Measurements from ENCODE around the gene PCDHGC5. TPM values are rescaled to one million over a fixed set of nuclear protein-coding genes. Genes with fewer than 3 reads are reported as not detected.
A peak's percentile ranks its signal among the peaks of the same experiment; 100 is the strongest.

PCDHGC5 gene
- total RNA-seq, 1 donor from 2014 or later, result not detected

DNA sequence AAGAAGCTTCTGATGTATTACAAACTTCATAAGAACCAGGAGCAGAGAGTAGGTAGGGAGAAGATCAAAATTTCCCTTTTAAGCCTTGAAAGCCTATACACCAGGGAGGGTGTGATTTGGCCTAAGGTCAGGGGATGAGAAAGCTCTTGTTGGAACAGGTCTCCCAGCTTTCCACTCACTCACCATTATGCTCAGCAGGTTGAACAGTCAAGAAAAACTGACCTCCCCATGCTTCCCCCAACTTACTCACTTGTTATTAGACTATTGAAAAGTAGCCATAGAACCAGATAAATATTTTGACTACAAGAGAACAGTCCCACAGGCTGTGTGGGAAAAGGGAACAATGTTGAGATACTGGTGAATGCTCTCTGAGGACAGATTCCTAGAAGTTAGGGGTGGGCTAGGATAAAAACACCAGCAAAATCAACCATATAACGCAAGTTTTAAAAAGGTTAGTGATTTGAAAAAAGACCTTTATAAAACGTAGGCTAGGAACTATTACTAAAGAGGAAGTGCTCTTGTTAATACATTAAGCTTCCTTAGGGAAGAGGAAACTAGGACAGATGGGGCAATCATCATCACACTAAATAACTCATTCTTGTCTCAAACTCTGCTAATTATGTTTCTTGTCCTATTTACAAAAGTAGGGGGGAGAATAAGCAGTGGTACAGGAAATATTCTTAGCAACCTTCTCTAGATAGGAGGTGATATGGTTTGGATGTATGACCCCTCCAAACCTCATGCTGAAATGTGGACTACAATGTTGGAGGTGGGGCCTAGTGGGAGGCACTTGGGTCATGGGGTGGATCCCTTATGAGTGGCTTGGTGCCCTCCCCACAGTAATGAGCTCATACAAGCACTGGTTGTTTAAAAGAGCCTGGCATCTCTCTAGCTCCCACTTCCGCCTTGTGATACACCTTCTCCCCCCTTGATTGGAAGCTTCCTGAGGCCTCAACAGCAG is 31.0 kb downstream of the PCDHGC5 start:
- peaks cover 70% of the 10 kb centered on the region for H3K36me3 Mint-ChIP-seq (ENCODE audit: low read depth)
- peaks cover 49% of the 10 kb centered on the region for H3K4me1 Mint-ChIP-seq (ENCODE audit: low read depth)
- H3K4me3 Mint-ChIP-seq, result no peak overlapping the region
- intact Hi-C loops (cut with micrococcal nuclease), result loop anchor here (5.0 kb wide), 1 partner anchor 163 kb away; the partner anchor contains the start of genes PCDHGA4 and PCDHGB2
- H3K27me3 Mint-ChIP-seq (ENCODE audit: insufficient read depth), result no peaks in the 10 kb centered on the region
- no peak for DNase-seq (ENCODE audit: low spot score)
- no peak overlapping the region for H3K27ac Mint-ChIP-seq
- no peaks in the 10 kb centered on the region for H3K9me3 Mint-ChIP-seq

DNA sequence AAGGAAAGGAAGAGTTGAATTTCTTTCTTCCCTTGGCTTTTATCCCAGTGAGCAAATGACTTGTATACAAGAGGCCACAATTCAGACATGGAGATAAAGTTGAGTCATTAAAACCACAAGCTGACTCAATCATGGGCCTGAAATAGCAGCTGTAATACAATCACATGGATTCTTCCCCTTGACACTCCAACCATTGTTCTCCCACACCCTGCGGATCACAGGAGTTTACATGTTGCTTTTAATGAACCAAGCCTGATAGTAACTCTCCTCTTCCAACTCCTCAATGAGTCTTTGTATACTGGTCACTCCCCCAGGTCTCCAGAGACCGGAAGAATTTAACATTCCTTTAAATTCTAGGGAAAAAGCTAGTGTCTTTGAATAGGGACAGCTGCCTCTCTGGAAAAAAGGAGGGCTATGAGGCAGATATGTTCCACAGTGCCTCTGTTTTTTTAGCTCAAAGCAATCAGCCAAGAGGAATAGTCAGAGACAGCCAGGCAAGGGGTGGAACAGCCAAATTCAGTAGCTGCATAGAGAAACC is 32.4 kb downstream of the PCDHGC5 start:
- no peak for DNase-seq (ENCODE audit: low spot score)
- no peak overlapping the region for H3K4me3 Mint-ChIP-seq
- H3K36me3 Mint-ChIP-seq (ENCODE audit: low read depth), result peaks cover 77% of the 10 kb centered on the region
- H3K4me1 Mint-ChIP-seq (ENCODE audit: low read depth), result peaks cover 42% of the 10 kb centered on the region
- peak overlapping the region; percentile 35 for H3K27ac Mint-ChIP-seq
- no peaks in the 10 kb centered on the region for H3K27me3 Mint-ChIP-seq (ENCODE audit: insufficient read depth)
- no peaks in the 10 kb centered on the region for H3K9me3 Mint-ChIP-seq
- intact Hi-C loops (cut with micrococcal nuclease), result loop anchor here (5.0 kb wide), 1 partner anchor 164 kb away; the partner anchor contains the start of genes PCDHGA4 and PCDHGB2

DNA sequence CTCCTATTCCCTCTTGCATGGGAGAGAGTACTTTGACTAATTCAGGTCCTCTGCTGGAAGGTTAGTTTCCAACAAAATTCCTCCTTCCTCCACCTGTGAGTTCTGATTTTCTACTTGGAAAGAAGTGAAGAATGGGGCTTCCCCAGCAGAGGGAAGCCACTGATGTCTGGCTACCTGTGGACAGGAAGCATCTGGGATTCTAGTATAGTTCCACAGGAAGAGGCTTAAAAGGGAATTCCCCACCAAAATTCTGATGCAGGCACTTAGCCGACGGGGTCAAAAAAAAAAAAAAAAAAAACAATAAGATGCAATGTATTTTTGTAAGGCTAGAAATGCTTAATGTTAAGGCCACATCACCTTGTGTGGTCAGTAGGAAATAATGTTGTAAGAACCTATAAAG is 33.4 kb downstream of the PCDHGC5 start:
- peak overlapping the region; percentile 24 for H3K27ac Mint-ChIP-seq
- H3K36me3 Mint-ChIP-seq (ENCODE audit: low read depth), result peaks cover 73% of the 10 kb centered on the region
- no peaks in the 10 kb centered on the region for H3K9me3 Mint-ChIP-seq
- H3K27me3 Mint-ChIP-seq (ENCODE audit: insufficient read depth), result no peaks in the 10 kb centered on the region
- no peak overlapping the region for H3K4me3 Mint-ChIP-seq
- intact Hi-C loops (cut with micrococcal nuclease), result loop anchor here (5.0 kb wide), 1 partner anchor 165 kb away; the partner anchor contains the start of genes PCDHGA4 and PCDHGB2
- no peak for DNase-seq (ENCODE audit: low spot score)
- H3K4me1 Mint-ChIP-seq (ENCODE audit: low read depth), result peaks cover 38% of the 10 kb centered on the region

DNA sequence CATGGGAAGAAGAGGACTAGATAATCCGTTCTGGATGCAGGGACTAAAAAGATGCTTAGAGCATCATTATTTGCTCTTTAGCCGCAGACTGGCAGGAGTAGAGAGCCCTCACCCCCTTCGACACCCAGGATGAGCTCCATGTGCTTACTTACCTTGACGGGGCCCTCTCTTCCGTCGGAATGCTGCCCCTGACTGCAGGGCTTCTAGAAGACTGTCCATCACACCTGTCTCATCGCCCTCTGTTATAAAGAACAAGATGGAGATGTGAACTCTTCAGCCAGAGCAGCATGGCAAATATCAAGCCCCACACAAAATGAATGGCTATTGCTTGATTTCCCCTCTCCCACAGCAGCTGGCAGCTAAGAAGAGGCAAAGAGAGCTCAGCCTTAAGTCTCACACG is 35.1 kb downstream of the PCDHGC5 start:
- Mint-ChIP-seq H3K4me1 (ENCODE audit: low read depth) (peaks cover 38% of the 10 kb centered on the region), H3K36me3 (ENCODE audit: low read depth) (peaks cover 73% of the 10 kb centered on the region), H3K4me3 (no peak overlapping the region), H3K9me3 (no peaks in the 10 kb centered on the region), H3K27me3 (ENCODE audit: insufficient read depth) (no peaks in the 10 kb centered on the region), H3K27ac (no peak overlapping the region)
- no peak for DNase-seq (ENCODE audit: low spot score)
- intact Hi-C loops (cut with micrococcal nuclease), result loop anchor here (1.0 to 5.0 kb wide), 7 partner anchors 10 to 198 kb away; partner anchors contain the start of genes PCDHGA10, PCDHGA4, PCDHGB2 and PCDHGB7

DNA sequence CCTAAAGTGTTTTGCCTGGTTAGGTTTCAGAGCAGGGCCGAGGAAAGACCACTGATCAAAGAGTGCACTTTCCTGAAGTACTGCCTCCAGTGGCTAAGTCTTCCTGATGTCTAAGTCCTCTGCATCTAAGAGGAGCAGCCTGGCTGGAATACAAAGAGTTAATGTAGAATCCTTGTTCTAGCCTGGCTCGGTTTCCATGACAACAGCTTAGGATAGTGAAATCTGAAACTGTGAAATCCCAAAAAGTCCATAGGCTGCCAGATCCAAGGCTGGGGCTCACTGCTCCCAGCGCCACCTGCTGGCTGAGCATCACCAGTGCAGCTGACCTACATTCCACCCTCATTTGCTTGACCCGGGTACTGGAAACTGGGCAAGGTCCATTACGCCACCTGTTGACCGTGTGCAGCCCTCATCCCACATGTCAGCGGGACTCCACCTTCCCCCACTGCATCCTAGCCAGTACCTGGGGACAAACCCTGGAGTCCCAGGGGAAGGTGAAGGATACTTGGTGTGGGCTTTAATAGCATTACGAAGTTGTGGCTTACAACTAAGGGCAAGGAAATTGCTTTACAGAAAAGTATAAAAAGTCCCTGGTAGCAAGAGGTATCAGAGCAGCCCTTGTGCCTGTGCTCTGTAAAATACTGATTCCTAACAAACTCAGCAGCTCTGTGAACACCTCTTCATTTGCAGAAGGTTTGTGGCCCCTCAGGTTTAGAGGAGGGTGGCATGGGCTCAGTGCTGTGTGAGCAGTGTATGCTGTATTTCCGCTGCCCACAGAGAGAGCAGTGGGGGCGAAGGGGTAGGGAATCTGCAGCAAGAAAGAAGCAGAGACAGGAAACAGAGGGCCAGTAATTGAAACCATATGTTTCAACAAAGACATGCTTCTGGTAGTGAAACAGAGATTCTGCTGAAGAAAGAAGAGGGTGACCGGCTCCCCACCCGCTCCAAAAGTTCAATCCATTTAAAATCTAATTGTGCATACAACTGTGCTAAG is 36.0 kb downstream of the PCDHGC5 start:
- intact Hi-C loops (cut with micrococcal nuclease), result loop anchor here (1.0 to 5.0 kb wide), 7 partner anchors 11 to 199 kb away; partner anchors contain the start of genes PCDHGA10, PCDHGA4, PCDHGB2 and PCDHGB7
- no peaks in the 10 kb centered on the region for H3K27me3 Mint-ChIP-seq (ENCODE audit: insufficient read depth)
- peaks cover 67% of the 10 kb centered on the region for H3K36me3 Mint-ChIP-seq (ENCODE audit: low read depth)
- no peak for DNase-seq (ENCODE audit: low spot score)
- H3K9me3 Mint-ChIP-seq, result no peaks in the 10 kb centered on the region
- H3K4me1 Mint-ChIP-seq (ENCODE audit: low read depth), result peaks cover 38% of the 10 kb centered on the region
- peak overlapping the region; percentile 29 for H3K27ac Mint-ChIP-seq
- no peak overlapping the region for H3K4me3 Mint-ChIP-seq

DNA sequence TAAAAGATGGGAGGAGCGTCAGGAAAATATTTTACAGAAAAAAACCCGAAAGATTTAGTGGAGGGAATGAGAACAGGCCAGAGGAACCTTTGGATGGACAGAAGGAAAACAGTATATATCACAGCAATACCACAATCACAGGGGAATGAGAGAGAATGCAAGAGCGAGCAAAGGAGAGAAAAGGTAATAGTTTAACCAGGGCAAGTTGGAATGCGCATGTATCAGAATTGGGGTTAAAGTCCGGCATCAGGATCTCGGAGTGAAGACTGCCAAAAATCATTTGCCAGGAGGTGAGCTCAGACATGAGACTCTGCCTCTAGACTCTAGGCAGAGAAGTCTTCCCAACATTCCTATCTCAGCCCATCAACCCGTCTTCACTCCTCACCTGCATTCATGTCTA is 36.8 kb downstream of the PCDHGC5 start:
- Mint-ChIP-seq H3K9me3 (no peaks in the 10 kb centered on the region), H3K36me3 (ENCODE audit: low read depth) (peaks cover 60% of the 10 kb centered on the region)
- intact Hi-C loops (cut with micrococcal nuclease), result loop anchor here (2.0 kb wide), 1 partner anchor 39 kb away; no protein-coding TSS in a partner anchor

DNA sequence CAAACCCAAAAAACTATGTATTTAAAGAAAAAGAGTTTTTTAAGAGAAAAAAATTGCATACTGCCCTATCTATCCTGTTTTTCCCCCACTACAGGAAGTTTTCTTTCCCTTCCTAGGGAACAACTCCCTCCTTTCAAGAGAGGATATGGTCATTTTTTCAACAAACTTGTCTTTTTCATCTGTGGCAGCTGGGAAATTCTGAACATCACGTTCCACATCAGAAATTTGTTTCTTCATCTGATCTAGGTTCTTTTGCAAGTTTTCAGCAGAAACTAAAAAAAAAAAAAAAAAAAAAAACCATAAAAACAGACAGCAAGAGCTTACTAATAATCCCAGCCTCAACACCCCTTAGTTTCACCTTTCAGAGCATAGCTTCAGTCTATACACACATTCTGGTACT is 38.5 kb downstream of the PCDHGC5 start:
- Mint-ChIP-seq H3K4me3 (no peak overlapping the region), H3K27me3 (ENCODE audit: insufficient read depth) (no peaks in the 10 kb centered on the region), H3K36me3 (ENCODE audit: low read depth) (peaks cover 48% of the 10 kb centered on the region), H3K9me3 (no peaks in the 10 kb centered on the region), H3K27ac (no peak overlapping the region), H3K4me1 (ENCODE audit: low read depth) (peaks cover 20% of the 10 kb centered on the region)
- no peak for DNase-seq (ENCODE audit: low spot score)
- intact Hi-C loops (cut with micrococcal nuclease), result no loop called here

More for the DNA sequence above, 36.8 kb downstream of the PCDHGC5 start:
- Mint-ChIP-seq H3K27ac (no peak overlapping the region), H3K4me3 (no peak overlapping the region), H3K27me3 (ENCODE audit: insufficient read depth) (no peaks in the 10 kb centered on the region), H3K4me1 (ENCODE audit: low read depth) (peaks cover 37% of the 10 kb centered on the region)
- DNase-seq (ENCODE audit: low spot score), result no peak

DNA sequence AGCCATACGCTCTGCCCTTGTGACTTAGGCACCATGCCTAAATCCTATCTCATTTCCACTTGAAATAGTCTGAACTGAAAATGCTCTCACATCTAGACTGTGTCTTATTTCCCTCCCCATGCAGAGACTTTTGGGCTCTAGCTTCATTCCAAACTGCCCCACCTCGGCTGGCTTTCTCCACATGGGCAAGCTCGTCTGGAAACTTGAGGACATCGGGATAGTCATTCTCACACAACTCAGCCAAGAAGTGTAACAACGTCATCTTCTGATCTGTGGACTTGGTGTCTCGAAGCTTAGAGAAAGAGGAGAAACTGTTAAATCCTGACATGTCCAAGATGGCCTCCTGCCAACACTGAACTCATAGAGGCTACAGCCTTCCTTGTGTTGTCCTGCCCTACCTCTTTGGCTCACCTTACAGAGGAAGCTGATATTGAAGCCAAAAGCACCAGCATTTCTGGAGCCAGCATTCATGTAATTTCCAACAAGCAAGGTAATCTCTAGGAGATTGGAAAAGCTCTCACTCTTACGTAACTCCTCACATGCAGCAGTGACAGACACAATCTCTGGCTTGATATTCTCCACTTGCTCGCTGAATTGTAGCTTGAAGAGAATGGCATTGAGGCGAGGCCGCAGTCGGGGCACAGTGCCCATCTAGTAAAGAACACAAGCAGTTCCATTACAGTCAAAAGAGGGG is 39.6 kb downstream of the PCDHGC5 start:
- Mint-ChIP-seq H3K27me3 (ENCODE audit: insufficient read depth) (no peaks in the 10 kb centered on the region), H3K27ac (peak overlapping the region; percentile 66), H3K4me3 (no peak overlapping the region), H3K9me3 (no peaks in the 10 kb centered on the region), H3K4me1 (ENCODE audit: low read depth) (peaks cover 14% of the 10 kb centered on the region), H3K36me3 (ENCODE audit: low read depth) (peaks cover 43% of the 10 kb centered on the region)
- no peak for DNase-seq (ENCODE audit: low spot score)
- intact Hi-C loops (cut with micrococcal nuclease), result no loop called here

DNA sequence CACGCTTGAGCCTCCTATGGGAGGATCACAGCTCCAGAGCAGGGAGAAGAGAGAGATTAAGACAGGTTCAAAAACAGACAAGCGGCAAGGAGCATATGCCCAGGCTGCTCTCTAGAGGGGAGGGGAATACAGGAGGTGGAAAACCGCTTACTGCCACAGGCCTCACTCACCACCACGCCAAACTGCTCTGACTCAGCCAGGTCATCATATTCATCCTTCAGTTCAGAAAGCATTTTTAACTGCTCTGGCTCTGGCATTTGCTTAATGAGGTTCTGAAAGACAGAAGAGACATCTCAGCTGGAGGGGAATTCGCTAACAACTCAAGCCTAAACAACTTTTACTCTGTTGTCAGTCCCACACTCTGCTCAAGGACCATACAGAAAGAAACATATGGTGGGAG is 40.1 kb downstream of the PCDHGC5 start:
- Mint-ChIP-seq H3K27ac (peak overlapping the region; percentile 66), H3K36me3 (ENCODE audit: low read depth) (peaks cover 41% of the 10 kb centered on the region), H3K9me3 (no peaks in the 10 kb centered on the region), H3K27me3 (ENCODE audit: insufficient read depth) (no peaks in the 10 kb centered on the region), H3K4me3 (no peak overlapping the region), H3K4me1 (ENCODE audit: low read depth) (peaks cover 14% of the 10 kb centered on the region)
- intact Hi-C loops (cut with micrococcal nuclease), result no loop called here
- no peak for DNase-seq (ENCODE audit: low spot score)

DNA sequence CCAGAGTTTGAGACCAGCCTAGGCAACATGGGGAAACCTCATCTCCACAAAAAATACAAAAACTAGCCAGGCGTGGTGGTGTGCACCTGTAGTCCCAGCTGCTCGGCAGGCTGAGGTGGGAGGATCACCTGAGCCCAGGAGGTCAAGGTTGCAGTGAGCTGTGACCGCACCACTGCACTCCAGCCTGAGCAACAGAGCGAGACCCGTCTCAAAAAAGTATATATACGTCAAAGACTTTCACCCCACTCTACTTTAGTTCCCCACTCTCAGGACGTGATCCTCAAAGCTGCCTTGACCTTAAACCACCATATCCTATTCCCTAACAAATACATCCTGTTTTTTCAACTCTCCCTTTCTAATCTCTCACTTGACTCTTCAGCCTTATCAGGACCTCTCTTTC is 41.0 kb downstream of the PCDHGC5 start:
- Mint-ChIP-seq H3K27ac (no peak overlapping the region), H3K36me3 (ENCODE audit: low read depth) (peaks cover 42% of the 10 kb centered on the region), H3K4me1 (ENCODE audit: low read depth) (peaks cover 7% of the 10 kb centered on the region), H3K4me3 (no peak overlapping the region), H3K27me3 (ENCODE audit: insufficient read depth) (no peaks in the 10 kb centered on the region), H3K9me3 (no peaks in the 10 kb centered on the region)
- DNase-seq (ENCODE audit: low spot score), result no peak
- intact Hi-C loops (cut with micrococcal nuclease), result no loop called here

DNA sequence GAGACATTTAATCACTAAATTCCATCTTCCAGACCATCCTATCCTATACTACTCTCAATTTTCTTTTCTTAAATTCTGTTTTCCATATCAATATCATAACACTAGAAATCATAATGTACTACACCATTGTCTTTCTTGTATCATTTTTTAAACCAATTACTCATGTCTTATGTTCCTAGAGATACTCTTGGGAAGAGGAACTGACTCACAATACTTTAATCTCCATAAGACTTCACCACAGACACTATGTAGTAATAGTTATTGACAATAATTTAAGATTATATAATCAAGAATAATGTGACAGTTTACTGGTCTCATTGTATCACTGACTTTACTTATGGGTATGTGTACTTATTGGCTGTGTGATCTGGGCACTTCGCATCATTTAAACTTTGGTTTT is 43.8 kb downstream of the PCDHGC5 start:
- Mint-ChIP-seq H3K9me3 (no peaks in the 10 kb centered on the region), H3K27me3 (ENCODE audit: insufficient read depth) (no peaks in the 10 kb centered on the region), H3K4me1 (ENCODE audit: low read depth) (no peaks in the 10 kb centered on the region), H3K36me3 (ENCODE audit: low read depth) (peaks cover 33% of the 10 kb centered on the region), H3K4me3 (no peak overlapping the region), H3K27ac (no peak overlapping the region)
- no peak for DNase-seq (ENCODE audit: low spot score)
- intact Hi-C loops (cut with micrococcal nuclease), result no loop called here

DNA sequence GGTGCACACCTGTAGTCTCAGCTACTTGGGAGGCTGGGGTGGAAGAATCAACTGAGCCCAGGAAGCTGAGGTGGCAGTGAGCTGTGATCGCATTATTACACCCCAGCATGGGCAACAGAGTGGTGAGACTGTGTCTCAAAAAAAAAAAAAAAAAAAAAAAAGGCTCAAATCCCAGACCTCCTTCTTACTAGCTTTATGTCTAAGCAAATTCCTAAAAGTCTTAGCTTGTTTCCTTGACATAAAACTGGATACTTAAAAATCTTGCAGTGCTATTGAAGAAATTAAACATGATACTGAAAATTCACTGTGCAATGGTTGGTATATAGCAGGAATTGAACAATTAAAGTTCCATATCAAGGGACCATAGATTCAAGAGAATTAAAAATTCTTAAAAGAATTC is 45.0 kb downstream of the PCDHGC5 start:
- Mint-ChIP-seq H3K4me3 (no peak overlapping the region), H3K36me3 (ENCODE audit: low read depth) (peaks cover 21% of the 10 kb centered on the region), H3K27ac (no peak overlapping the region), H3K27me3 (ENCODE audit: insufficient read depth) (no peaks in the 10 kb centered on the region), H3K9me3 (no peaks in the 10 kb centered on the region), H3K4me1 (ENCODE audit: low read depth) (no peaks in the 10 kb centered on the region)
- DNase-seq (ENCODE audit: low spot score), result no peak
- intact Hi-C loops (cut with micrococcal nuclease), result no loop called here
